IPS-NIHi11 (cell line): Measurements from ENCODE around the gene FLT4.

Experiments used
- DNase-seq: peaks from one replicate; pipeline ENCODE4 v3.0.0; 2012; ENCODE audit warnings: mixed read lengths, low spot score

The FLT4 gene

GRCh38 chr5:180590543-180591310 is 58.7 kb downstream of the FLT4 start:
- no peak for DNase-seq

- DNase-seq: peak; percentile 19
These were observed 59.4 kb downstream of the FLT4 start for GRCh38 chr5:180589771-180590542.

- DNase-seq: no peak
These were observed 62.5 kb downstream of the FLT4 start for GRCh38 chr5:180586870-180587269.

GRCh38 chr5:180586204-180586603 is 63.2 kb downstream of the FLT4 start:
- DNase-seq: no peak

GRCh38 chr5:180583738-180584137 is 65.7 kb downstream of the FLT4 start:
- DNase-seq: no peak

- DNase-seq: no peak
These were observed 68.7 kb downstream of the FLT4 start for GRCh38 chr5:180580681-180581080.

GRCh38 chr5:180575571-180575970 is 73.8 kb downstream of the FLT4 start:
- DNase-seq: no peak

- DNase-seq: no peak
These were observed 80.5 kb downstream of the FLT4 start for GRCh38 chr5:180568914-180569313.

- DNase-seq: no peak
These were observed 85.4 kb downstream of the FLT4 start for GRCh38 chr5:180563994-180564393.

- DNase-seq: peak; percentile 11
These were observed 91.2 kb downstream of the FLT4 start for GRCh38 chr5:180558232-180558631.

GRCh38 chr5:180557217-180557809 is 92.1 kb downstream of the FLT4 start:
- DNase-seq: no peak

- no peak for DNase-seq
These were observed 94.1 kb downstream of the FLT4 start for GRCh38 chr5:180555168-180555921.

GRCh38 chr5:180553530-180553929 is 95.9 kb downstream of the FLT4 start:
- no peak for DNase-seq
